ENCODE measurements around the gene TMEM14B. TPM values are rescaled to one million over a fixed set of nuclear protein-coding genes. Genes with fewer than 3 reads are reported as not detected.
"Not testable (repeated sequence)": the region's sequence is repeated elsewhere in the genome, so short reads cannot be mapped to it uniquely, and the experiment has no call there.

TMEM14B gene
- polyA plus RNA-seq (ENCODE audit: insufficient read depth in 1 of 5, insufficient read length in 5 of 5, low replicate concordance in 1 of 5): 100 to 1,000 TPM in 3 of 5 donors, 10 to 100 TPM in 2; 95.7 to 137 (median 103) TPM
- long read RNA-seq, donor 1, transcript TMEM14B-202 (6 exons, 975 nt): major isoform, 101 of 127 reads
- long read RNA-seq, donor 1, partial matches to known transcripts: 10 of 127 reads
- long read RNA-seq, donor 1, other reads (novel, unspliced or antisense): 6 of 127 reads
- long read RNA-seq, donor 2, transcript TMEM14B-202 (6 exons, 975 nt): major isoform, 51 of 56 reads
- long read RNA-seq, donor 2, partial matches to known transcripts: 0 of 56 reads
- long read RNA-seq, donor 2, other reads (novel, unspliced or antisense): 0 of 56 reads
- long read RNA-seq, donor 3, transcript TMEM14B-202 (6 exons, 975 nt): major isoform, 91 of 122 reads
- long read RNA-seq, donor 3, partial matches to known transcripts: 11 of 122 reads
- long read RNA-seq, donor 3, other reads (novel, unspliced or antisense): 5 of 122 reads
- long read RNA-seq, donor 4, transcript TMEM14B-202 (6 exons, 975 nt): major isoform, 23 of 58 reads
- long read RNA-seq, donor 4, transcript TMEM14B-208 (6 exons, 1,224 nt): minor isoform, 5 of 58 reads
- long read RNA-seq, donor 4, partial matches to known transcripts: 18 of 58 reads
- long read RNA-seq, donor 4, other reads (novel, unspliced or antisense): 5 of 58 reads
- long read RNA-seq, donor 5, transcript TMEM14B-202 (6 exons, 975 nt): major isoform, 94 of 142 reads
- long read RNA-seq, donor 5, transcript TMEM14B-201 (5 exons, 787 nt): minor isoform, 12 of 142 reads
- long read RNA-seq, donor 5, partial matches to known transcripts: 27 of 142 reads
- long read RNA-seq, donor 5, other reads (novel, unspliced or antisense): 0 of 142 reads
- long read RNA-seq, donor 6, transcript TMEM14B-202 (6 exons, 975 nt): major isoform, 84 of 101 reads
- long read RNA-seq, donor 6, transcript TMEM14B-201 (5 exons, 787 nt): minor isoform, 5 of 101 reads
- long read RNA-seq, donor 6, partial matches to known transcripts: 0 of 101 reads
- long read RNA-seq, donor 6, other reads (novel, unspliced or antisense): 5 of 101 reads
- long read RNA-seq, donor 7, transcript TMEM14B-202 (6 exons, 975 nt): major isoform, 46 of 55 reads
- long read RNA-seq, donor 7, partial matches to known transcripts: 0 of 55 reads
- long read RNA-seq, donor 7, other reads (novel, unspliced or antisense): 5 of 55 reads
- long read RNA-seq, donor 8, transcript TMEM14B-202 (6 exons, 975 nt): major isoform, 32 of 37 reads
- long read RNA-seq, donor 8, partial matches to known transcripts: 0 of 37 reads
- long read RNA-seq, donor 8, other reads (novel, unspliced or antisense): 0 of 37 reads

- peak; percentile 98 for DNase-seq
These were observed at the start of gene TMEM14B for GRCh38 chr6:10747251-10747972. Gene TMEM14B (plus strand): TSS chr6:10747805. CDS start chr6:10749246, 1,441 bp downstream.

GRCh38 chr6:10713962-10714361, 33.6 kb upstream of the TMEM14B start:
- DNase-seq: no peak

- no peak for DNase-seq
These were observed 28.2 kb upstream of the TMEM14B start for GRCh38 chr6:10719296-10719963.

DNA sequence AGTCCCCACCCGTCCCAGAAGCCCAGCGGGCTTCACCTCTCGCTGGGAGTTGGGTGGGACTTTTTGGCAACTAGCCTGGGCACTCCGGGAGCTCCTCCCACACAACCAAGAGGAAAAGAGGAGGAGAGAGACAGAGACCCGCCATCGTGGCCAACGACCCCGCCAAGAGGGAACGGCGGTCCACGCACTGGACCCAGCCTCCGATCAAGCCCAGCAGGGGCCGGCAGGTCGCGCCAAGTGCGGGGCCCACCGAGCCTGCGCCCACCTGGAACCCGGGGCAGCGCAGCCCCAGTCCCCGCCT, 27.7 kb upstream of the TMEM14B start:
- DNase-seq: no peak

DNA sequence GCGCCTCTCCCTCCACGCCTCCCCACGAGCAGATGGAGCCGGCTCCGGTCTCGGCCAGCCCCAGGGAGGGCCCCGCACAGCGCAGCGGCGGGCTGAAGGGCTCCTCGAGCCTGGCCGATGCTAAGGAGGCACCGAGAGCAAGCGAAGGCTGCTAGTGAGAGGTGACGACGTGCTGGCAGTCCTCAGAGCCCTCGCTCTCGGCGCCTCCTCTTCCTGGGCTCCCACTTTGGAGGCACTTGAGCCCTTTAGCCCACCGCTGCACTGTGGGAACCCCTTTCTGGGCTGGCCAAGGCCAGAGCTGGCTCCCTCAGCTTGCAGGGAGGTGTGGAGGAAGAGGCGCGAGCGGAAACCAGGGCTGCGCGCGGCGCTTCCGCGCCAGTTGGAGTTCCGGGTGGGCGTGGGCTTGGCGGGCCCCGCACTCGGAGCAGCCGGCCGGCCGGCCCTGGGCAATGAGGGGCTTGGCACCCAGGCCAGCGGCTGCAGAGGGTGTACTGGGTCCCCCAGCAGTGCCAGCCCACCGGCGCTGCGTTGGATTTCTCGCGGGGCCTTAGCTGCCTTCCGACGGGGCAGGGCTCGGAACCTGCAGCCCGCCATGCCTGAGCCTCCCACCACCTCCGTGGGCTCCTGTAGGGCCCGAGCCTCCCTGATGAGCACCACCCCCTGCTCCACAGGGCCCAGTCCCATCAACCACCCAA, 27.2 kb upstream of the TMEM14B start:
- DNase-seq: peak; percentile 32

DNA sequence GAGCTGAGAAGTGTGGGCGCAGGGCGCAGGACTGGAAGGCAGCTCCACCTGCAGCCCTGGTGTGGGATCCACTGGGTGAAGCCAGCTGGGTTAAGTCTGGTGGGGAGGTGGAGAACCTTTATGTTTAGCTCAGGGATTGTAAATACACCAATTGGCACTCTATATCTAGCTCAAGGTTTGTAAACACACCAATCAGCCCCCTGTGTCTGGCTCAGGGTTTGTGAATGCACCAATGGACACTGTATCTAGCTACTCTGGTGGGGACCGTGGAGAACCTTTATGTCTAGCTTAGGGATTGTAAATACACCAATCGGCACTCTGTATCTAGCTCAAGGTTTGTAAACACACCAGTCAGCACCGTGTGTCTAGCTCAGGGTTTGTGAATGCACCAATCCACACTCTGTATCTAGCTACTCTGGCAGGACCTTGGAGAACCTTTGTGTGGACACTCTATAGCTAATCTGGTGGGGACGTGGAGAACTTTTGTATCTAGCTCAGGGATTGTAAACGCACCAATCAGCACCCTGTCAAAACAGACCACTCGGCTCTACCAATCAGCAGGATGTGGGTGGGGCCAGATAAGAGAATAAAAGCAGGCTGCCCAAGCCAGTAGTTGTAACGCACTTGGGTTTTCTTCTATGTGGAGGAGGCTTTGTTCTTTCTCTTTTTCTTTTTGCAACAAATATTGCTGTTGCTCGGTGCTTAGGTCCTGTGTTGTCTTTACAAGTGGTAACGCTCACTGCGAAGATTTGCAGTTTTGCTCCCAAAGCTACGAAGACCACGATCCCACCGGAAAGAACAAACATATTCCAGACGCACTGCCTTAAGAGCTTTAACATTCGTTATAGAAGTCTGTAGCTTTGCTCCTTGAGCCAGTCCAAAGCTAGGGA, 26.4 kb upstream of the TMEM14B start:
- not testable (repeated sequence) for DNase-seq

GRCh38 chr6:10721850-10722569, 25.6 kb upstream of the TMEM14B start:
- no peak for DNase-seq

DNA sequence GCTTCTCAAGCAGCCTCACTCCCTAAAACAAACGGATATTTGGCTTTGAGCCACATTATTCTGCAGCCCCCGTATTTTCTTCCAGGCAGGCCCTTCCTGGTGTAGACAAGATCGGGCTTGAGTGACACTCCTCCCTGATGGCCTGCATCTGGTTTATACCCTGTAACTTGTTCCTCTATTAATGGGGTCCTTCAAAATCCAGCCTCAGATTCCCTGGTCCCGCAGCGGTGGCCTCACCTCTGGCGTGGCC, 25.1 kb upstream of the TMEM14B start:
- DNase-seq: no peak

DNA sequence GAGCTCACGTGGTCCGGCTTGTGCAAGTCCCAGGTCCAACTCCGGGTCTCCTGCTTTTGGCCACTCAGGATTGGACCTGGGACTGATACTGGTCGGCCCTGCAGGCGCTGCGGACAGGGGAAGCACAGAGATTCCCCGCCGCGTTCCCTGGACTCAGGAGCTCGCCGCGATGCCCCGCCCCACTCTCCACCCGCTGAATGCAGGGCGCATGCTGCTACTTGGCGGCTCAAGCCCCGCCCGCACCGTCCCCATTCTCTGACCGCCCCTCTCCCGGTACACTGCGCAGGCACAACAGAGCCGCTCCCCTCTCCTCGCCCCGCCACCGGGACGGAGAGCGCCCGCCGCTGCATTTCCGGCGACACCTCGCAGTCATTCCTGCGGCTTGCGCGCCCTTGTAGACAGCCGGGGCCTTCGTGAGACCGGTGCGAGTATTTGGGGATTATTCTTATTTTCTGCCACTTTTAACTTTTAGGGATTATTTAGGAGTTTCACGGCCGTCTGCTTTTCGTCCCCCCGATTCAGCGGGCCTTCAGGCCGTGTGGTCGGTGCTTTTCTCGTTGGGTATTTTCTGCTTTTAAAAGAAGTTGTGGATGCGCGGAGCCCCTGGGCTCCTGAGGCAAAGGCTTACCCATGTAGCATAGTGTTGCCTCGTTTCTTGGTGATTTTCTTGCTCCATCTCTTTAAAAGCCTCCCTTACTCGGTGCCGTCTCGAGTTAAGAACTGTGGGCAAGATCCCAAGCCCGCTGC, 24.6 kb upstream of the TMEM14B start, which contains the start of gene TMEM14C:
Gene TMEM14C, plus strand, starts transcription at position 251 of the 747 bp plus-strand sequence. CDS start 1,544 bp downstream, outside the sequence.
- DNase-seq: peak; percentile 96 to 97

- DNase-seq: no peak
These were observed 24.1 kb upstream of the TMEM14B start for GRCh38 chr6:10723567-10723881.

DNA sequence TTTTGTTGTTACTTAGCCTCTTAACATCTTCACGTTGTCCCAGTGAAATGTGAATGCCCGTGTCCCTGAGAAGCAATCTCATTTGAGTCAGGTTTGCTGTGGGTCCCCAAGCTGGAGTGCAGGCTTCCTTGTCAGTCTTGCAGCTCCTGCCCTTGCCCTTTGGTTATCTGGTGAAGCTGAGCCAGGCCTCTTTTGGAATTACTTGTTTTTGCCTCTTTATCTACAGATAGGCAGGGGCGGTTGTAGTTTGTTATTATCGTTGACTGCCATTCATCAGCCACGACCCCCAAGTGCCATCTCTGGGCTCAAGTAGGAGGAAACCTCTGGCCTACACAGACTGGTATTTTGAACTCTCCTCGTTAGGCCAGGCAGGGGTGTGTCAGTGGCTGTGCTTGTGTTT, 22.6 kb upstream of the TMEM14B start:
- DNase-seq: no peak

- DNase-seq: no peak
These were observed 21.9 kb upstream of the TMEM14B start for GRCh38 chr6:10725716-10726115.

DNA sequence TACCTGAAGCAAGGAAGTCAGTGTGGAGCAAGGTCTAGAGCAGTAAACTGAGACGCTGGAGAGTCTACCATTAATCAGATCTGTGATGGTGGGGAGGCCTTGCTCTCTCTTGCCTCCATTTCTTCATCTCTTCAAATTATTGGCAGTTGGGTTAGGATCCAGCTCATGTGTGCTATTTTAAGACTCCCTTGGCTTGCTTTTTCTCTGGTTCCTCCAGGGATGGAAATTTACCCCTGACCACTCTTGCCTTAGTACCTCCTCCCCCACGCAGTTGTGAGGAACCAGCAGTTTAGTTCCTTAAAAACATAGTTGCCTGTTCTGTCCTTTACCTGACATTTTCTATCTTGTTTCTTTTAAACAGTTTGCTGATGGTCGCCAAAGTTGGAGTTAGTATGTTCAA, 17.4 kb upstream of the TMEM14B start:
- no peak for DNase-seq

GRCh38 chr6:10733151-10733715, 14.4 kb upstream of the TMEM14B start:
- DNase-seq: no peak

- no peak for DNase-seq
These were observed 13.7 kb upstream of the TMEM14B start for GRCh38 chr6:10733863-10734262.

DNA sequence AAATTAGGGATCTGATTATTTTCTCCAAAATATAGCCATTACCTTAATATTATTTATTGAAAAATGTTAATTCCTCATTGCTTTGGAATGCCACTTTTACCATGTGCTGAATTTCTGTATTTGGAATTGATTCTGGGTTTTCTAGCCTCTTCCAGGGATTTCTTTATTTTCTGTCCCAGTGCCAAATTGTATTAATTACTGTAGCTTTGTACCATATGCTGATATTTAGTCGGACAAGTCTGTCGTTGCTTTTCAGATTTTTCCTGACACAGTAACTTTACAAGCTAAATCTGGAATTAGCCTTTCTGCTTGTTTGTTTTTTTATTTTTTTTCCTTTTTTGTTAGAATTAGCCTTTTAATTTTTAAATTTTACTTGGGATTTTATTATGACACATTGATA, 10.9 kb upstream of the TMEM14B start:
- no peak for DNase-seq

- no peak for DNase-seq
These were observed 7.5 kb upstream of the TMEM14B start for GRCh38 chr6:10740061-10740460.

All from right lung (tissue), 10 donors.